NCI-H1048 (cell line): ENCODE measurements around the gene CAPZA2.
"Not testable (repeated sequence)": the region's sequence is repeated elsewhere in the genome, so short reads cannot be mapped to it uniquely, and the experiment has no call there.

Experiments
- DNase-seq: peaks from one replicate; lab custom pipeline; 2025; lab: John Stamatoyannopoulos, UW

CAPZA2 gene

DNA sequence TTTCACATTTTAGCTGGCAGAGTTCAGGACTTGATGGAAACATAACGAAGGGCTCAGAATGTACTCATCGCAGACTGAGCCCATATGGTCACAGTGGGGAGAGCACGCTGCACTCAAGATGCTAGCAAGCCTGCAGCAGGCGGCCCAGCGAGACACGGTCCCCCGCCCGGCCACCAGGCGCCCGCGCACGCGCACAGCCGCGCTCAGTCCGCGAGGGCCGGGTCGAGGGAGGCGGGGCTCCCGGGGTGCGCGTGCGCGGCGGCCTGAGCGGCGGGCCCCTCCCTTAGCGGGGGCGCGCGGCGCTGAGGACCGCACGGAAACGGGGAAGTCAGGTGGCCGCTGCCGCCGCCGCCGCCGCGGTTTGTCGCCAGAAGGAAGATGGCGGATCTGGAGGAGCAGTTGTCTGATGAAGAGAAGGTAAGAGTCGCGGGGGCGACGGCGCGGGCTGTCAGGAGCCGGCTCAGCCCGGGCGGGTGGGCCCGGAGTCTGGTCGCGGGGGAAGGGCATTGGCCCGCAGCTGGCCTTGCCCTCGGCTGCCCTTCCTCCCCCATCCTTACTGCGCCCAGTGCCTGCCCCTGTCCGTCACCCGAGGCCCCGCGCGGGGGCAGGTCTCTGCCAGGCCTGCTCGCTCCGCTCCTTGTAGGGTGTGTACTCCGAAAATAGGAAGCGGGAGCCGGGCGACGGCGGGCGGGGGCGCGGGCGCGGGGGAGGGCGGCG is at the start of gene CAPZA2:
TSS of gene CAPZA2 (plus strand) at position 354 of the 717 bp plus-strand sequence. CDS start at position 379, 25 bp downstream.
- DNase-seq, result peak; percentile 87

DNA sequence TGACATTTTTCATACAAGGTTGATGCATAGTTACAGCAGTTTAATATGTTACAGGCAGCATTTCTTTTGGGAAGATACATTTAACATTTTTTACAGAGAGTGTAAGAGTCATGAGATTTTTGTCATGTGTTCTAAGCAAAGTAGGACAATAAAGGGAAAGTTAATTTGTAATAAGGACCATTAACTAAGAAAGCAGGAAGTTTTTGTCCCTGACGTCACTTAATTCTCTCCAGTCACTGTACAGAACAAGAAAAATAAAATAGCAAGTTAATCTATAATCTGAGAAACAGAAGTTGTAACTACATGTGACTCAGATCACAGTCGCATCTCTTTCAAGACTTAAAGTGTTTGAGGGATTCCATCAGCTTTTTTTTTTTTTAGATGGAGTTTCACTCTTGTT is 49.5 kb upstream of the CAPZA2 start:
- DNase-seq, result no peak

DNA sequence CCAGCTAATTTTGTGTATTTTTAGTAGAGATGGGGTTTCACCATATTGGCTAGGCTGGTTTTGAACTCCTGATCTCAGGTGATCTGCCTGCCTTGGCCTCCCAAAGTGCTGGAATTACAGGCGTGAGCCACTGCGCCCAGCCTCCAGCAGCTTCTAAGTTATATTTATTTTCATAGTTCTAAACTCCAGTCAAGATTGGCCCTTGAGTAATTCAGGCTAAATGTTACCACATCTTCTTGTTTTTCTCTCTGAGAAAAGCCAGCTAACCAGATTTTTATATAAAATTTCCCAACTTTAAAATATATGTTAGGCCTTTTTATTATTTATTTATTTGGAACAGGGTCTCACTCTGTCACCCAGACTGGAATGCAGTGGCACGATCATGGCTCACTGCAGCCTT is 49.0 kb upstream of the CAPZA2 start:
- DNase-seq, result not testable (repeated sequence)

DNA sequence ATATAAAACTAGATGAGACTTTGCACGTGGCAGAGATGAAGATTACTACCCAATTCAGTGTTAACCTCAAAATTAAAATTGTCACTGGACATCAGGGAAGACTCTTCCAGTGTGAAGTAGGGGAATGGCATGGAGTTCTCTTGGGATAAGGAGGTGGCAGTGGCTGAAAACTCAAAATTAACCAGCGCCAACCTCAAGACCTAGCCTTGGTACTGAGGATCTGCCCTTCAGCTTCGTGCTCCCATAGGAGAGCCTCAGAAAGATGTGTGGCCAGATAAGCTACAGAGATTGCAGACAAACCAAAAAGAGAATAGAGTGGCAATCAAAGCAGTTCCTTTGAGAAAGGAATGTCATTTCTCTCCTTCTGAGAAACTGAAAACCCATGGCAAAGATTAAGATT is 47.3 kb upstream of the CAPZA2 start:
- DNase-seq, result no peak

DNA sequence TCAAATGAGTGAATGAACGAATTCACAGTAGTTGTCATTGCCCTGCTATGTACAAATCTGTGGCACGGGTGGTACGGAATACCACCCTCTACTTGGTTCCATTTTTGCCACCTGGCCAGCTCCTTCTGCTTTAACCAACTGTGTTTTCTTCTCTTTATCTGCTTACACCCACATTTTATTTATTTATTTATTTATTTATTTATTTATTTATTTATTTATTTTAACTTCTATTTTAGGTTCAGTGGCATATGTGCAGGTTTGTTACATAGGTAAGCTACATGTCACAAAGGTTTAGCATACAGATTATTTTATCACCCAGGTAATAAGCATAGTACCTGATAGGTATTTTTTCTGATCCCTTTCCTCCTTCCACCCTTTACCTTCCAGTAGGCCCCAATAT is 42.2 kb upstream of the CAPZA2 start:
- DNase-seq, result no peak

DNA sequence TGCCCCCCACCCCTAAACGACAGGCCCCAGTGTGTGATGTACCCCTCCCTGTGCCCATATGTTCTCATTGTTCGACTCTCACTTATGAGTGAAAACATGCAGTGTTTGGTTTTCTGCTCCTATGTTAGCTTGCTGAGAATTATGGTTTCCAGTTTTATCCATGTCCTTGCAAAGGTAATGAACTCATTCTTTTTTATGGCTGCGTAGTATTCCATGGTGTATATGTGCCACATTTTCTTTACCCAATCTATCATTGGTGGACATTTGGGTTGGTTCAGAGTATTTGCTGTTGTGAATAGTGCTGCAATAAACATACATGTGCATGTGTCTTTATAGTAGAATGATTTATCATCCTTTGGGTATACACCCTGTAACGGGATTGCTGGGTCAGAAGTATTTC is 40.7 kb upstream of the CAPZA2 start:
- DNase-seq, result not testable (repeated sequence)

DNA sequence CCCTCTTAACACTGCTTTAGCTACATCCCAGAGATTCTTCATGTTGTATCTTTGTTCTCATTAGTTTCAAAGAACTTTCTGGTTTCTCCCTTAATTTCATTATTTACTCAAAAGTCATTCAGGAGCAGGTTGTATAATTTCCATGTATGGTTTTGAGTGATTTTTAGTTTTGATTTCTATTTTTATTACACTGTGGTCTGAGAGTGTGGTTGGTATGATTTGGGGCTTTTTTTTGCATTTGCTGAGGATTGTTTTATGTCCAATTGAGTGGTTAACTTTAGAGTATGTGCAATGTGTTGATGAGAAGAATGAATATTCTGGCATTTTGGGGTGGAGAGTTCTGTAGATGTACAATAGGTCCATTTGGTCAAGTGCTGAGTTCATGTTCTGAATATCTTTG is 37.9 kb upstream of the CAPZA2 start:
- no peak for DNase-seq

DNA sequence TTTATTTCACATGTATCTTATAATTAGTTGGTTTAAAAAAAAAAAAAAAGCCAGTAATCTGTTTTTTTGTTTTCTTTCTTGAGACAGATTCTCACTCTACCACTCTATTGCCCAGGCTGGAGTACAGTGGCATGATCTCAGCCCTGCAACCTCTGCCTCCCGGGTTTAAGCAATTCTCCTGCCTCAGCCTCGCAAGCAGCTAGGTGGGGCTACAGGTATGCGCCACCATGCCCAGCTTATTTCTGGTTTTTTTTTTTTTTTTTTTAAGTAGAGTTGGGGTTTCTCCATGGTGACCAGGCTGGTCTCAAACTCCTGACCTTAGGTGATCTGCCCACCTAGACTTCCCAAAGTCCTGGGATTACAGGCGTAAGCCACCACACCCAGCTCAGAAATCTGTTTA is 34.1 kb upstream of the CAPZA2 start:
- no peak for DNase-seq

DNA sequence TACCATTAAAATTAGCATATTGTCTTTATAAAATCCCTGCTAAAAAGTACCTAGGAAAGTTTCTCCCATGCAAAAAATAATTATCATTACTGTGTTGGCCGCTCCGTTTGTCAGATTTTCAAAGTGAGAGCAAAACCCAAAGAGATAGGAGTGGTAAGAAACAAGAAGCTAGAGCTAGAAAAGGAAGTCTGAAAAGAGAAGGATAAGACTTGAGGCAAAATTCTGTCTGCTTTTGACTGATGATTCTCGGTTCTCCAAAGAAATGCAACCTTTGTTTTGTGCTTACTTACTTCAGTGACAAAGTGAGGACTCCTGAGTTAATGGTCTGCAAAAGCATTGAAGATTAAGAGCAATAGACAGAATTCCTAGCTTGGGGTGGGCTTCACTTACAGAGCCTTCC is 33.3 kb upstream of the CAPZA2 start:
- no peak for DNase-seq

DNA sequence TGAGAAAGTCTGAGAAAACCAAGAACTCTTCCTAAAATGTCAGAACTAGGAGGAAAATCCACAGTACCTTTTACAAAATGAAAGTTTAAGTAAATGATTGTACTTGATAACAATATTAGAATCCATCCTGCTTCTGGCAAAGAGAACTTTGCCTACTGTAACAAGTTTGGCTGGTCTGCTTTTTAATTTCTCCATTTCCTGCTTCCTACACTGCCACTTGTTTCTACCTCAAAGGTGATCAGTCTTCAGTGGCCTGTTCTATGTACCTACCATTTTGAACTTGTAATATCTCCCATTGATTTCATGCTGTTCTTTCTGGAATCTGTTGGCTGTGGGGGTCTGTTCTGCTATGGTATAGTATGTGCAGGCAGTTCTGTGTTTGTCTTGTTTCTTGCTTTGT is 32.9 kb upstream of the CAPZA2 start:
- DNase-seq, result no peak

DNA sequence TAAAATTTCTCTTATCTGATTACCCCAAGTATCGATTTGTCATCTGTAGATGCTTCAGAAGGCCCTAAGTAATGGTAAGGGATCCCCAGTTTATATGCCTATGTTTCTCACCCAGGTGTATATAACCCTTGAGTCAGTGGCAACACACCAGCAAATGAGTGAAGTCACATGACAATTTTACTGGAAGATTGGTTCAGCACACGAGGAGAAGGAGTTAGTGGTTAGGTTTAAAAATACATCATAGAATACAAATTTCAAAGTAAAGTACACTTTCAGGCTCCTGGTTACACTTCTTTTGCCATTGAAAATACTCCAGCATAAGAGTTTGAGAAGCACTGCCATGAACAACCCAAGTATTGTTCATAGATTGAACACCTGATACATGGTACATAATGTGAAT is 29.7 kb upstream of the CAPZA2 start:
- no peak for DNase-seq

DNA sequence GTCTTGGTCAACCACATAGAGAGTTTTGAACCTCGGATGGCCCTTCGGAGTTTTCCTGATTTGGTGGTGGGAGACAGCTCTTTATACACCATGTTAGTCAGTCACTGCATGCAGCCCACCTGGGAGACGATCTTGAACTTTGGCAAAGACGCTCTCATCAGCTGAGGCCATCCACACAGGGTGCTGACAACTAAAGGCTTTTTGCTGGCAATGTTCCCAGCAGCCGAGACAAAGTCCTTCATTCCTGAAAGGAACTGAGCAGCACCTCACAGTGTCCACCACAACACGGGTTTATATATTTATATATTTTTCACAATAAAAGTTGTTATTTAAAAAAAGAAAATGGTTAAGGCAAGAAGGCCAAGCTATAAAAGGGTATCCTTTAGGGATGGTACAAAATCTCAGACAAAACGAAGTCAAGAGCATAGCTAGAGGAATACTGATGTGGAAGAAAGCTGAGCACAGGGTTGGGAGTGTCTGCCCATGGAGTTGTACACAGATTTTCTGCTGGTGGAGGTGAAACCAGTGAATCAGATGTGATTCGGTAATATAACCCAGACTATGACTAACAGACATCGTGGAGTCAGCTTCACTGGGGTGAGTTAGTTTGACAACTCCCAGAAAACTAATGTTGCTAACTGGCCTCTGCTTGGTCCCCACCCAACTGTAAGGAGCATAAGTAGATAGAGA is 27.4 kb upstream of the CAPZA2 start:
- no peak for DNase-seq

DNA sequence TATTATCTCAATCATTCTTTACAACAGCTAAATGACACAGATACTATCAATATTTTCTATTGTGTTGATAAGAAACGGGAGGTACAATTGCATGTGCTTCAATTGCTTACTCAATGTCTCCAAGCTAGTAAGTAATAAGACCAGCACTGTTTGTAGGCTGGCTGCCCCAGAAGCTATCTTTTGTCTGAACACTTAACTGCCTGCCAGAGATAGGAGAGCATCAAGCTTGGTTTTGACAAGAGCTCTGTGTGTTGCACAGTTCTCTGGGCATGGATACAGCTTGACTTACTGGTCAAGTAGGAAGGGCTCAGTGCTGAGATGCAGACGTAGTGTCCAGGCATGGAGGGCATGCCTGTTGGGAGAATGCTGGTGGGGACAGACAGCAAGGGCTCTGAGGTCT is 26.3 kb upstream of the CAPZA2 start:
- no peak for DNase-seq

DNA sequence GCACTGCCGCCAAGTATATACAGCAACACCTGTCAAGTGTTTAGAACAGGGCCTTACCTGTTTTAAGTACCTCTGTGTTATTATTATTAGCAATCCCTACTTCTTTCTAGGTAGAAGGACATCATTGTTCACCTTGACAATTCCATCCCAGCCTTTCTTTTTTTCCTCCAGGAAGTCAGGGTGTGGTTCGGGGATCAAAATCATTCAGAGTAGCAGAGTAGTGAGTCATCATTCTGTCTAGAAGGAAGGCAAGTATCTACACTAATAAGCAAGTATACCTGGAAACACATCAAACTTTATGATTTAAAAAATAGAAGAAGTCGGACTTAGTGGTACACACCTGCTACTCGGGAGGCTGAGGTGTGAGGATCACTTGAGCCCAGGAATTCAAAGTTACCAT is 25.5 kb upstream of the CAPZA2 start:
- DNase-seq, result no peak

DNA sequence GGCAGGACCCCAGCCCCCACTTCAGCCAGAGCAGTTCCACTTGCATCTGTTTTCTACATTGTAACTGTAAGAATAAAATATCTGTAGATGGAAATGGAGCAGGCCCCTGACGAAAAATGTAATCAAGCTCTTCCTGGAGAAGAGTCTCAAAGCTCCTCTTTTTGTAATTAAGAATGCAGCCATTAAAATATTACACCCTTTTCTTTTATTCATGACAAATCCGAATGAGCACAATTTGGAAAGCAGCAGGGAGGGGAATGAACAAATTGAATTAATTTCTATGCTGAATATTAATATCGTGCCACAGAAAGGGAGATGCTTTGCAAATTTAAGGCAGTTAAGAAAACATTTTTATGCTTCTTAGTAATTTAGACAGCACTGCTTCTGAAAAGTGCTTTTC is 24.8 kb upstream of the CAPZA2 start:
- DNase-seq, result no peak

DNA sequence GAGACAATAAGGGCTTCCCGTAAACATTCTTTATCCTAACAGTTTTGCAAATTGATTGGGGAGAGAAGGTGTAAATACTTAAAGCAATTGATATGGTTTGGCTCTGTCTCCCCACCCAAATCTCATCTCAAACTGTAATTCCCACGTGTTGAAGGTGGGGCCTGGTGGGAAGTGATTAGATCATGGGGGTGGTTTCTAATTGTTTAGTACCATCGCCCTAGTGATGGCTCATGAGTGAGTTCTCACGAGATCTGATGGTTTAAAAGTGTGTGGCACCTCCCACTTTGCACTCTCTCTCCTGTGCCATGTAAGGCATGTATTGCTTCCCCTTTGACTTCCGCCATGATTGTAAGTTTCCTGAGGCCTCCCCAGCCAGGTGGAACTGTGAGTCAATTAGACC is 22.1 kb upstream of the CAPZA2 start:
- DNase-seq, result no peak

DNA sequence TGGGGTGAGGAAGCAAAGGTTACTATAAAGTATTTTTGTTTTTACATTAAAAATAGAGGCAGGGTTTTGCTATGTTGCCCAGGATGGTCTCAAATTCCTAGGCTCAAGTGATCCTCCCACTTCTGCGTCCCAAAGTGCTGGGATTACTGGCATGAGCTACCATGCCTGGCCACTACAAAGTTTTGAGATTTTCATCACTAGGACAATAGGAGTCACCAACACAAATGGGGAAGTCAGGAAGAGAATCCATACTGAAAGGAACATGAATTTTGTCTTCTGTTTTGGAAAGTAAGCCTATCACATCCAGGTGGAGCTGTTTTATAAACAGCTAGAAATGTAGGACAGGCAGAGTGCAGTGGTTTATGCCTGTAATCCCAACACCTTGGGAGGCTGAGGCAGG is 20.0 kb upstream of the CAPZA2 start:
- no peak for DNase-seq

DNA sequence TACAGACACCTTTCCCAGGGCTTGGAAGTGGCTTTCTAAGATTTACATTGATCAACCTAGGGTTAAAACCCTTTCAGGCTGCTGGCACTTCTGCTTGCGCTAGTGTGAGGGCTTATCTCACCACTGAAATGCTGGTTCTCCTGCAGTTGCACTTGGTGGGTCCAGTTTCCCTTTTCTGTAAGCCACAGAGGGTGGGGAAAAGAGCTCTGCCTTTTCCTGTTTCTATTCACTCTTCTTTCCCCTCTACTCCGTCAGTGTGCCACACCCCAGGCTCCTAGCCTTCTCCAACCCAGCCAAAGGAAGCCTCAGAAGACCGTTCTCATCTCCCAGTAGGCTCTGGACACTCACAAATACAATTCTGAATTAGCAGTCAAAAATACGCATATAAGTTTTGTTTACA is 19.0 kb upstream of the CAPZA2 start:
- DNase-seq, result no peak

DNA sequence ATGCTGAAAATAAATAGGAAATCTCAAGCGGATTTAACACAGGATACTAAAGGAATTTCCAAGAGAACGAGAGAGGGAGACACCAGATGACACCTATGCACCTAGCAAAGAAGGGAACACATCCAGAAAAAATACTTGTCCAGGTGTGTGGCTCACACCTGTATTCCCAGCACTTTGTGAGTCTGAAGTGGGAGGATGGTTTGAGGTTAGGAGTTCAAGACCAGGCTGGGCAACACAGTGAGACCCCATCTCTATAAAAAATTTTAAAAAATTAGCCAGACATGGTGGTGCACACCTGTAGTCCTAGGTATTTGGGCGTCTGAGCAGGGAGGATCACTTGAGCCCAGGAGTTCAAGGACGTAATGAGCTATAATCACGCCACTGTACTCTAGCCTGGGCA is 11.2 kb upstream of the CAPZA2 start:
- no peak for DNase-seq

DNA sequence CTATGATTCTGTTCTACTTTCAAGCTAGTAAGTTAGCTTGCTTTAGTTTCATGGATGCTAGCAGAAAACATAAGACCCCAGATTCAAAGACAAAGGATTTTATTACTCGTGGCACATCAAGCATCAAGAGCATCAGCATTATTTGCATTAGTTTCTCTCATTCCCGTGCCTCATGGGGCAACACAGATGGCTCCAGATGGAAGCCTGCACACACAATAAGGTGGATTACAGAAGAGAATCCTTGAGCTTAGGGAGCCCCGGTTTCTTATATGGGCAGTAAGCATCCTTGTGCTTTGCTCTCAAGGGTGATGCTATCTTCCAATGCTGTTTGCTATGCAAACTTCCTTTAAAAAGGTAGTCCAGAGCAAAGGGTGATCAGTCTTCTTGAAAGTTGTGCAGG is 10.7 kb upstream of the CAPZA2 start:
- no peak for DNase-seq

DNA sequence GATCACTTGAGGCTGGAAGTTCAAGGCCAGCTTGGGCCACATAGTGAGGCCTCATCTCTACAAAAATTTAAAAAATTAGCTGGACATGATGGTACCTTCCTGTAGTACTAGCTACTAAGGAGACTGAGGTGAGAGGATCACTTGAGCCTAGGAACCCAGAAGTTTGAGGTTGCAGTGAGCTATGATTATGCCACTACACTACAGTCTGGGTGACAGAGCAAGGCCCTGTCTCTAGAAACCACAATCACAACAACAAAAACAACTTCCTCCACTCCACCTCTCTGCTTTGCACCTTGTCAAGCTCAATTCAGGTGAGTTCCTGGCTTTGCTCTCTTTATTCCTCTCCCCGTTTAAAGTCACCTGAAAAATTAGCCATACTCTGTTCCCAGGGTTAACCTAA is 8.3 kb upstream of the CAPZA2 start:
- DNase-seq, result no peak

DNA sequence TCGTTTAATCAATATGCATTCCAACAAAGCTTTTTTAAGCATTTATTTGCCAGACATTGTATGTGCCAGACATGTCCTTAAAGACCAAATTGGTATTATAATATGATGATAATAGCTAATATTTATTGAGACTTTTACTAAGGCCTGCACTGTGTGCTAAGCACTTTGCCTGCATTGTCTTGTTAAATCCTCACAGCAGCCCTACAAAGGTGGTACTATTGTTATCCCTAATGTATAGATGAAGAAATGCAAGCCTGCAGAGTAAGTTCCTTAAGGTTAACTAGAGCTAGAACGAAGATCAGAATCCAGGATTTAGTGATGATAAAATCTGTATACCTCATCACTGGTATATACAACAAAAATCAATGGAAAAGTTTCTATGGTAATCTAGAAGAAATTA is 5.3 kb upstream of the CAPZA2 start:
- DNase-seq, result no peak

DNA sequence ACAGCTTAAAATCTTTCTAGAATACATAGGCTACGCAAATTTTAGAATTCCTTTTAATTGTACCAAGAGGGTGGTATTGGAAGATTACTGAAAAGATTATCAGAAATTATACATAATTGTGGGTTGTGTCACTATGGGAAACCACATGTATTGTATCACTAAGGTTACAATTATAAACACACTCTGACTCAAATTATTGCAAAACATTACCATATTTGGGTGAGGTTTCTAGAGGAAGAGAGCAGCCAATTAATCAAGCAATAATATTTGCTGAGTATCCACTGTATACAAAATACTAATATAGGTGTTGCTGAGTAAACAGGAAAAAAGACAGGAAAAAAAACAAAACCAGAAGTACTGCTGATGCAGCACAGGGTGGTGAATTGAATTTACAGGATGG is 3.1 kb upstream of the CAPZA2 start:
- no peak for DNase-seq

DNA sequence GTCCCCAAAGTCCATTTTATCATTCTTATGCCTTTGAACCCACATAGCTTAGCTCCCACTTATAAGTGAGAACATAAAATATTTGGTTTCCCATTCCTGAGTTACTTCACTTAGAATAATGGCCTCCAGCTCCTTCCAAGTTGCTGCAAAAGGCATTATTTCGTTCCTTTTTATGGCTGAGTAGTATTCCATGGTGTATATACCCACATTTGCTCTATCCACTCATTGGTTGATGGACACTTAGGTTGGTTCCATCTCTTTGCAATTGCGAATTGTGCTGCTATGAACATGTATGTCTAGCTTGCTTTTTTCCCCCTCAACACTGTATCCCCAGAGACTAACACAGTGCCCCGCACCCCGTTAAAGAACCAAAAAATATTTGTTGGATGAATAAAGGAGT is 670 bp upstream of the CAPZA2 start:
- DNase-seq, result no peak
